Lung microvascular endothelial cell (primary cell): ENCODE results near the gene PARP16. TPM values are rescaled to one million over a fixed set of nuclear protein-coding genes. Genes with fewer than 3 reads are reported as not detected.

ENCODE experiments used
- DNase-seq, 2 donors: peaks; one replicate each; pipeline versions ENCODE4 v3.0.0 to v3.0.0-alpha.2; 2010; ENCODE audit warnings: low read depth in 2 of 2
- total RNA-seq: library from RNA; depleted of rRNA; stranded (reverse); fragments of >200 nt; gene quantifications from 2 replicates; pipeline ENCODE4 v1.2.1, GENCODE V29; 2014

PARP16 gene
- total RNA-seq, 1 donor from 2014 or later = 2.2 TPM

- DNase-seq = no peak
These were observed 8.2 kb downstream of the PARP16 start for GRCh38 chr15:65278480-65278879.

- DNase-seq = no peak
These were observed 9.7 kb downstream of the PARP16 start for GRCh38 chr15:65277015-65277414.

GRCh38 chr15:65275728-65276126, 11.0 kb downstream of the PARP16 start:
- DNase-seq = no peak

DNA sequence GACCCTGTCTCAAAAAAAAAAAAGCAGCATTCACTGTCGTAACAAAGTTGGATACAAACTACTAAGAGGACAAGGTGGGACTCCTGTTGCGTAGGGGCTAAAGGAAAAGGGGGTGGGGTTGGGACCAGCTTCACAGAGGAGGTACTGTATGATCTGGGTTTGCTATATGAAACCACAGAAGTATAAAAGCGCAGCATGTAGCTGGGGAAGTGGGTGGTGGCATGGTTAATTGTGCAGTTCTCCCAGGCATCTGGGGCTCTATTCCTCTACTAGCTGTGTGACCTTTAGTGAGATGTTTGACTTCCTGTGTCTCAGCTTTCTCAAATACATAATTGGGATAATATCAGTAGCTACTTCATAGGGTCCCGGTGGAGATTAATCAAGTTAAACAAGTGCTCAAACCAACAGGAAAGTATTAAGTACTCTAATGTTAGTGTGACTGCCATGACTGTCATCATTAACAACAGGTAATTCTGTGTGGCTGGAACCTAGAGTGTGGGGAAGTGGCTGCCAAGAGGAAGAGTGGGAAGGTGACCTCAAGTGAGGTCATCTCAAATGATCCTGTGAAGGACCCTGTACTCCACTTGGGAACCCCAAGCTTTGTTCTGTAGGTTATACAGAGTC, 11.5 kb downstream of the PARP16 start:
- DNase-seq = no peak

GRCh38 chr15:65270811-65271545, 15.7 kb downstream of the PARP16 start:
- peak; percentile 48 to 74 for DNase-seq

DNA sequence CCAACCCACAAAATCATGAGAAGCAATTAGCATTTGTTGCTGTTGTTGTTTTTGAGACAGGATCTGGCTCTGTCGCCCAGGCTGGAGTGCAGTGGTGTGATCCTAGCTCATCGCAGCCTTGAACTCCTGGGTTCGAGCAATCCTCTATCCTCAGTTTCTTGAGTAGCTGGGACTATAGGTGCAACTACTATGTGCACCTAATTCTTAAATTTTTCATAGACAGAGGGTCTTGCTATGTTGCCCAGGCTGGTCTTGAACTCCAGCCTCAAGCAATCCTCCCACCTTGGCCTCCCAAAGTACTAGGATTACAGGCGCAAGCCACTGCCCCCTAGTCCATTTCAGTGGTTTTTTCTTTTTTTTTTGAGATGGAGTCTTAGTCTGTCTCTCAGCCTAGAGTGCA, 18.3 kb downstream of the PARP16 start:
- no peak for DNase-seq

DNA sequence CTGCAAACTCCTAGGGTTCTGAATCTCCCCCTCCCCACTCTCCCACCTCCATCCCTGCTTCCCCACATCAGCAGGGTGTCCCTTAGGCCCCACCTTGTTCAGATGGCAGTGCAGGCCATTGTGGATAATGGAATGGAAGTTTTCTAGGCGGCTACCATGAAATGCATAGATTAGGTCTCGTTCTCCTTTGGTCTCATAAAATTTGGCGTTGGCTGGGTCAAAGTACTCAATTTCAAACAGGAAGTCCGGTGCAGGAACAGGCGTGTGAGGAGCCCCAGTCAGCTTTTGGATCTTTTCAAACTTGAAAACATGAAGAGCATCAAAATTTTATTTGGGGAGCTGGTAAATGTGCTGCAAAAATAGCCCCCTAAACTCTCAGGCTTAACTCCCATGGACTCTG, 20.2 kb downstream of the PARP16 start:
- no peak for DNase-seq

- peak in 1 of 2 donors; percentile 5 for DNase-seq
These were observed 21.7 kb downstream of the PARP16 start for GRCh38 chr15:65264863-65265430.

- no peak for DNase-seq
These were observed 23.4 kb downstream of the PARP16 start for GRCh38 chr15:65263313-65263712.

DNA sequence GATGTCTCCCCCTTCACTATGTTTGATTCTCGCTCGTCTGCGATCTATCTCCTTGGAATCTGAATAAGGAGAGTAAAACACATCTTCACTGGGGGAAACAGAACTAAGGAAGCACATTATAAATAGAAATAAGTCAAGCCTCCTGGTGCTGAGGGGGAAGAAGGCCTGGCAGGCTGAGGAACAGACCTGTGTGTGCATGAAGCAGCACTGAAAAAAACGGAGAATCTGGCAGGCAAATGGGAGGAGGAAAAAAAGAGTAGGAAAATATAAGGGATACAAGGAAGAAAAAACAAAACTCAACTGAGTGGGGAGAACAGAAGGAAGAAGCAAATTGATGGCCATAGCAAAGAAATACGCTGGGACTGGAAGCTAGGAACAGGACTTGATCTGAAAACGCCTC, 25.7 kb downstream of the PARP16 start:
- DNase-seq = no peak

GRCh38 chr15:65259367-65259797, 27.3 kb downstream of the PARP16 start:
- DNase-seq = no peak

DNA sequence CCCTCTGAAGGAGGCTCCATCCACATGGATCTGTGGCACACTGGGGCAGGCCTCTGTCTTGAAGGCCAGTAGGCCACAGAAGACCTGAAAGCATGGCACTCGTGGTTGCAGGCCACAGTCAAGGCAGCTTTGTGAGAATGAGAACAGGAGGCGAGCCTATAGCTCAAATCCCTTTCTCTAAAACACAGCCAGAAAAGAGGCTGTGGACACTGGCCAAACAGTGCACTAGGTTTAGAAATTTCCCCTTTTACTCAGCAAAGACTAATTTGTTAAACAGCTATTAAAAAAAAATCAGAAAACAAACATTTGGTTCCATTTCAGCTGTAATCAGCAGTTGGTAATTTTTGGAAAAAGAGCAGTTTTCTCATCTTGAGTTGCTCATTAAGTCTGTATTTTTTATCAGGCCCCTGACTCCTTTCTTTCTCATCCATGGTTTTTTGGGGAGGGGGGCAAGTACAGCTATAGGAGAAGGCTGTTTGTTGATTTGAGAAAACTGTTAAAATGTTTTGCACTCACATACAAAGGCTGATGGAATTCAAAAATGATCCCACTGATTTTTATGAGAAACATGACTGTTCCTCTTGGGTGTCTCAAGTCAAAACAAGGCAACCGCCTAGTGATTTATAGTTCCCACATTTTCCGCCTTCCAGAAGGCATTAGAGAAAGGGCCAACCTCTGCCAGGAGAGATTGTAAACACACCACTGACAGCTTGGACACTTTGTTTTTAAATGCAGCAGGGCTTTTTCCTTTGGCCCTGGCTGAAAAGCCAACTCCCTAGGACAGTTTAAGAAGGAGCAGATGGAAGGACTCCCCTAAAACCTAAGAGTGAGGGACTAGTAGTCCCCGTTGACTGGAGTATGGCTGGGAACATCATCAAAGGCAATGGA, 28.1 kb downstream of the PARP16 start:
- DNase-seq = no peak

DNA sequence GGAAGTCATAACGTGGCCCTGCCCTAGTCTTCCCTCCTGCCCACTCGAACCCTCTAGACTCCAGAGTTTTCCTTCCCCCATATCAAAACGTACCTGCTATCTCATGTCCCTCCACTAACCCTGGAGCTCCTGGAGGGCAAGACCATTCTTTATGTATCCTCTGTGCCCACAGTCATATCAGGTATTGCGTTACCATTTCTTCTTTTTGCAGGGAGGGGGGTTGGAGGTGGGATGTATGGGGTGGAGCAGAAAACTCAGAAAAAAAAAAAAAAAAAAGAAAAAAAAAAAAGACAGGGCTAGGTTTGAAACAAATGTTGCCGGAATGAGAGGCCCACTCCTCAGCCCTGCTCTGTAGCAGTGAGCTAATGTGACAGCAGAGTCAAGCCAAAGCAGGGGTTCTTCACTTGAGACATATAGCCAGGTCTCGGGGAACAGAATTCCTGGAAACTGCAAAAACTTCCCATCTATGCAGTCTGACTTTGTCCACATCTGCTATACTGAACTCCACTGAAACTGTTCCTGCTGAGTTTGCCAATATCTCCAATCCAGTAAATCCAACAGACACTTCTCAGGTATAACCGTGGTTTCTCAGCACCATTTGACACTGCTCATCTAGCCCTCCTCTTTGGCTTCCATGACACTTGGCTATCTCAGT, 31.1 kb downstream of the PARP16 start:
- no peak for DNase-seq

DNA sequence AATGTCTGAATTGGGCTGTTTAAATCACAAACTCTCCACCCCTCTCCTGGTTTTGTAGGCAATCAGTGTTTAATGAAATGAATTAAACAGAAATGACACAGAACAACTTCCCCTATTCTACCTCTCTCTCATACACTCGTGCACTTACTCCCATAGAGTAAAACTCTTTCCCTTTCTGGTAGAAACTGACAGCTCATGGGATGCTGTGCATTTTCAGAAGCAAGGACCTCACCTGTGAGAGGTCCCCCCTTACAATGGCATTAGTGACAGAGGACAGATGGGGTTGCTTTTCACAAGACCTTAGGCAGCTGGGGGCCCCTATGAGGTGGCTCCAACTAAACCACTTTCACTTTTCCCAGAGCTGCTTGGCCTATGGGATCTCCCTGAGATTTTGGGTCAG, 31.9 kb downstream of the PARP16 start:
- DNase-seq = no peak

DNA sequence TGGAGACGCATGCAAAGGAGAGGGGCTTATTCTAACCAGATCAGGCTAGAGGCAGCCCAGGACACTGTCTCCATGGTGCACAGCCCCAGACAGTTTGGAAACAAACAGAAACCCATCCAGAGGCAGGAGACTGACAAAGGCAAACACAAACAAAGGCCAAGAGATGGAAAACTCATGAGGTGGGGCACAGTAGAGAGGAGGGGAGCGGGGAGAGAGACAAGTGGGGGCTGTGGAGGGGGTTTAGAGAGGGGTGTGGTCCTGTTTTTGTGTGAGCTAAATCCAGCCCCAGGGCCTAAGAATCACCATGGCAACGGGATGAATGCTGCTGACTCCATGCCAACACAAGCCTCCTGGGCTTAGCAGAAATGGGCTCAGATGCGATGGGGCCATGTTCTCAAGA, 32.3 kb downstream of the PARP16 start:
- no peak for DNase-seq

- DNase-seq = no peak
These were observed 37.0 kb downstream of the PARP16 start for GRCh38 chr15:65249641-65250040.

DNA sequence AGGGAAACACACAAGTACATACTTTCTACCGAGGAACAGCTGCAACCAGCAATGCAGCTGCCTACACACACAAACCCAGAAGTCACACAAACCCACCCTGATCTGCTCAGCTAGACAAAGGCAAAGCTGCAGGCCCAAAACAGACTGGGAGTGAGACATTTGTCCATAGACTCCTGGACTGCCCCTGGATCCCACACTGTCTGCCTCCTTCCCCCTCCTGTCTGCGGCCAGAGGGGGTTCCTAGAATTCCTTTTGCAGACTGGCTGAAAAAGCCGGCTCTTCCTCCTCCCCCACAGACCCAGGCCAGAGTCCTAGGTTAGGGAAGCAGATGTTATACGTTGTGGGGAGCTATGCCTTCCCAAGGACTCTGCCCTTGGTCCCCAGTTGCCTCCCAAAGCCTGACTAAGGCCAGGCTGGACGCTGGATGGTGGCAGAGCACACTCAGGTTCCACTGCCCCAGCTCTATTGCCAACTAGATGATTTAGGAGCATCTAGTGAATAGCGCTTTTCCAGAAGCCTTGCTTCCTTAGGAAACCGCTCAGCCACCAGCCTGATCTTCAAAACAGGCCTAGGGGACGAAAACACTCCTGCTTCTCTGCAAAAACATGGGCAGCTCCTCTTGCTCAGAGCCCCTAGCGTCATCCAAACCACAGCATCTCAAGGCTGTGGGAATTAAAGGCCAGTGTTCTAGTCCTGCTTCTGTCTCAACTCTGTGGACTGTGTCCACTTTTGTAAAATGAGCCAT, 38.0 kb downstream of the PARP16 start:
- no peak for DNase-seq

DNA sequence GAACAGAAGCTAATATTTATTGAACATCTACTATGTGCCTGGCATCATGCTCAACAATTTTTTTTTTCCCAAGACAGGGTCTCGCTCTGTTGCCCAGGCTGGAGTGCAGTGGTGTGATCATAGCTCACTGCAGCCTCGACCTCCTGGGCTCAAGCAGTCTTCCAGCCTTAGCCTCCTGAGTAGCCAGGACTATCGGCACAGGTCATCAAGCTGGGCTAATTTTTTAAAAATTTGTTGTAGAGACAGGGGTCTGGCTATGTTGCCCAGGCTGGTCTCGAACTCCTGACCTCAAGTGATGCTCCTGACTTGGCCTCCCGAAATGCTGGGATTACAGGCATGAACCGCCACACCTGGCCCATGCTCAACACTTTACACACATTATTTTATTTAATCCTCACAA, 39.7 kb downstream of the PARP16 start:
- no peak for DNase-seq

GRCh38 chr15:65246026-65246714, 40.5 kb downstream of the PARP16 start:
- no peak for DNase-seq
